ENCODE data around the gene COL15A1.

Gene COL15A1

DNA sequence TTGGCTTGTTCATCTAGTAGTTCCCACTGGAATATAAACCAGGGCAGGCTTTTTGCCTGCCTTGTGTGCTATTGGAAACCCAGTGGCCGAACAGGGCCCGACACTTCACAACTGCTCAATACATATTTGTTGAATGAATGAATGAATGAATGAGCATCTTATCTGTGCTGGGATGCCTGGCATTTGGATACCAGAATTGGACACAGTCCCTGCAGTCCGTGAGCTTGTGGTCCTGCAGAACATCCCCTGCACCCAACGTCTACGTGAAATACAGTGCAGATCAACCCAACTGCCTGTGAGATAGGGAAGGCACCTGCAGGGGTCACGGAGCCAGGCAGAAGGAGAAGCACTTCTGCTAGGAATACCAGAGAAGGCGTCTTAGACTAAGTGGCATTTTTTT is 30.0 kb upstream of the COL15A1 start:
- H3K4me3 ChIP-seq (ENCODE audit: low read depth in 1 of 2, low read length in 2 of 2) = no peak overlapping the region
- H3K9ac ChIP-seq (ENCODE audit: low read depth in 1 of 2, low read length in 2 of 2) = no peak overlapping the region
- peaks cover 0 to 3% of the 10 kb centered on the region in 2 donors for H3K27me3 ChIP-seq (ENCODE audit: control insufficient read depth in 1 of 2, insufficient read depth in 2 of 2, low read length in 2 of 2)
- H3K27ac ChIP-seq (ENCODE audit: low read depth, low read length) = no peak overlapping the region
- peaks cover 0 to 8% of the 10 kb centered on the region in 2 donors for H3K4me1 ChIP-seq (ENCODE audit: control insufficient read depth in 1 of 2, insufficient read depth in 2 of 2, low read length in 2 of 2)
- H3K9me3 ChIP-seq (ENCODE audit: control insufficient read depth in 1 of 2, low read length in 2 of 2) = no peaks in the 10 kb centered on the region
- no peaks in the 10 kb centered on the region for H3K36me3 ChIP-seq (ENCODE audit: control insufficient read depth in 1 of 2, insufficient read depth in 2 of 2, low read length in 2 of 2)

DNA sequence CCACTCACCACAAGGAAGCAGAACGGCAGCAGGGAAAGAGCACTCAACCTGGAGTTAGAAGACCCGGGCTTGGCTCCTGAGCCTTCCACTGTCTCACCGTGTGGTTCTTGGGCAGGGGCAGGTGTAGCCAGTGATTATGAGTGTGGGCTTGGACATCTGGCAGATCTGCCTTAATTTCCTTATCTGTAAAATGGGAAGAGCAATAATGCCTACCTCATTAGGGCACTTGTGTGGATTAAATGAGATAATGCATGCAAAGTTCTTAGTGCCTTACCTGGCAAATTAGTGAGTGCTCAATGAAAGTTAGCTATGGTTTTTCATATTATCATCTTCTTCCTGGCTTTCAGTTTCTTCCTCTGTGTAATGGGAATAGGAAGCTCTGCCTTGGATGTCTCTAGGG is 28.1 kb upstream of the COL15A1 start:
- Histone ChIP-seq H3K9ac (ENCODE audit: low read depth in 1 of 2, low read length in 2 of 2) (no peak overlapping the region), H3K27ac (ENCODE audit: low read depth, low read length) (no peak overlapping the region), H3K27me3 (ENCODE audit: control insufficient read depth in 1 of 2, insufficient read depth in 2 of 2, low read length in 2 of 2) (peaks cover 0 to 3% of the 10 kb centered on the region in 2 donors), H3K9me3 (ENCODE audit: control insufficient read depth in 1 of 2, low read length in 2 of 2) (no peaks in the 10 kb centered on the region), H3K4me1 (ENCODE audit: control insufficient read depth in 1 of 2, insufficient read depth in 2 of 2, low read length in 2 of 2) (peaks cover 0 to 8% of the 10 kb centered on the region in 2 donors), H3K4me3 (ENCODE audit: low read depth in 1 of 2, low read length in 2 of 2) (no peak overlapping the region), H3K36me3 (ENCODE audit: control insufficient read depth in 1 of 2, insufficient read depth in 2 of 2, low read length in 2 of 2) (no peaks in the 10 kb centered on the region)

DNA sequence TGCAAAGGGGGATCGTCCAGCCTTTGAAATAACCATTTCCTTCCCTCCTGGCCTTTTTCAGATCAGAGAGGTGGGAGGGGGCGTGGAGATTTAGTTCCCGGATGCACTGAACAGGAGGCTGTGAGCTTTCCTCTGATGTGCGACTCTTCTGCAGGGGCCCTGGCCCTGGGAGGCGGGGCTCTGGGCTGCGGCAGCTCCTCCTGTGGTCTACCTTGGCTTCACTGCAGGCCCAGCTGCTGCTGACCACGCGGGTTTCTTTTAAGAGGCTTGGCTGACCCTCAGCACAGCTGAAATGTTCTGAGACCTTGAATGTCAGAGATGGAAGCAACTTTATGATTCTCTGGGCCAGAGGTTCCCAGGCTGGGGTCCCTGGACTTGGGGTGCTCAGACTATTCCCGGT is 27.0 kb upstream of the COL15A1 start:
- Histone ChIP-seq H3K4me1 (ENCODE audit: control insufficient read depth in 1 of 2, insufficient read depth in 2 of 2, low read length in 2 of 2) (peaks cover 0 to 8% of the 10 kb centered on the region in 2 donors), H3K4me3 (ENCODE audit: low read depth in 1 of 2, low read length in 2 of 2) (no peak overlapping the region), H3K36me3 (ENCODE audit: control insufficient read depth in 1 of 2, insufficient read depth in 2 of 2, low read length in 2 of 2) (no peaks in the 10 kb centered on the region), H3K9ac (ENCODE audit: low read depth in 1 of 2, low read length in 2 of 2) (no peak overlapping the region), H3K27me3 (ENCODE audit: control insufficient read depth in 1 of 2, insufficient read depth in 2 of 2, low read length in 2 of 2) (peaks cover 0 to 3% of the 10 kb centered on the region in 2 donors), H3K27ac (ENCODE audit: low read depth, low read length) (no peak overlapping the region), H3K9me3 (ENCODE audit: control insufficient read depth in 1 of 2, low read length in 2 of 2) (no peaks in the 10 kb centered on the region)

DNA sequence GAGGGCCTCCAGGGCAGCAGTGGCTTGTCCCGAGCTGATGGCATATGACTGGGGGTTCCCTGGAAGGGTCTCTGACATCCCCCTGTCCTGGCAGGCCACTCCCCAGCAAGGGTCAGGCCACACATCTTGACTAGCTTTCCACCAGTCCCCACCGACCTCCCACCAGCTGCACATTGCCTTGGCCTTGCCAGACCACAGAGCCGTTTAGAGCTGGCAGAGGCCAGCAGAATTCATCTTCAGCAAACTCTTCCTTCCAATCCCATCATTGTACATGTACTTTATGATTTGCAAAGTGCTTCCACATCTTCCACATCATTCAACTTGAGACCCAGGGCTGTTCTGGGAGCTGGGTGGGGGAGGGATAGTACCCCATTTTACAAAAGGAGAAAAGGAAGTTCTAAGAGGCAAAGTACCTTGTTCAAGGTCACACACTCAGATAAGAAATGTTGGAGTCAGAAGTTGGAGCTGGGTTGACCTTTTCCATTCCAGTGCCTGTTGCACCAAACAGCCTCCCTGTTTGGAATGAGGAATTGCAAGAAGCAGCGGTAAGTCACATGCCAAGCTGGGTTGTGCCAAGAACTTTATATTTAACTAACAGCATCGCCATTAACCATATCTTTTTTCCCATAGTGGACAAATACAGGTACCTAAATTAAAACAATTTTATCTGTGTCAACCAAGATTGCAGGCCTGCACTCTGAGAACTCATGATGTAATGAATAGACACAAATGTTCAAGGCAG is 25.8 kb upstream of the COL15A1 start:
- no peak overlapping the region for H3K9ac ChIP-seq (ENCODE audit: low read depth in 1 of 2, low read length in 2 of 2)
- H3K4me1 ChIP-seq (ENCODE audit: control insufficient read depth in 1 of 2, insufficient read depth in 2 of 2, low read length in 2 of 2) = peaks cover under 1 to 3% of the 10 kb centered on the region in 2 donors
- no peak overlapping the region for H3K27ac ChIP-seq (ENCODE audit: low read depth, low read length)

DNA sequence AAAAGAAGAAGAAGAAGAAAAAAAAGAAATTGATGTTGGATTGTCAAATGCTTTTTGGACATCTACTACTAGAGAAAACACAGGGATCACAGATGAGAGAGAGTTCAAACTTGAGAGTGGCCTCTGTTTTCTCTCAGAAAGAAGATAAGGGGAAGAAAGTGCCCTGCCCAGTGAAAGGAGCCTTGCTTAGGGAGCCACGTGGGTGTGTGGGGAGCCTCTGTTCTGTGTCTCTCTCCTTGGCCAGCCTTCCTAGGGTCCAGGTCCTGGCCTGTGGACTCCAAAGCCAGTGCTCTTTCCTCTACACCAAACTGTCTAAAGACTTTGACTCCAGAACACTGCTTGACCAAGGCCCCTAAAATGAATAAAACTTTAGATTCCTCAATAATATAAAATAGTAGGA is 22.0 kb upstream of the COL15A1 start:
- Histone ChIP-seq H3K9ac (ENCODE audit: low read depth in 1 of 2, low read length in 2 of 2) (no peak overlapping the region), H3K4me1 (ENCODE audit: control insufficient read depth in 1 of 2, insufficient read depth in 2 of 2, low read length in 2 of 2) (peaks cover 0 to 3% of the 10 kb centered on the region in 2 donors), H3K36me3 (ENCODE audit: control insufficient read depth in 1 of 2, insufficient read depth in 2 of 2, low read length in 2 of 2) (no peaks in the 10 kb centered on the region), H3K9me3 (ENCODE audit: control insufficient read depth in 1 of 2, low read length in 2 of 2) (no peaks in the 10 kb centered on the region), H3K27ac (ENCODE audit: low read depth, low read length) (no peak overlapping the region), H3K27me3 (ENCODE audit: control insufficient read depth in 1 of 2, insufficient read depth in 2 of 2, low read length in 2 of 2) (no peaks in the 10 kb centered on the region), H3K4me3 (ENCODE audit: low read depth in 1 of 2, low read length in 2 of 2) (no peak overlapping the region)

More for the DNA sequence above, 25.8 kb upstream of the COL15A1 start:
- H3K4me3 ChIP-seq (ENCODE audit: low read depth in 1 of 2, low read length in 2 of 2) = no peak overlapping the region
- no peaks in the 10 kb centered on the region for H3K9me3 ChIP-seq (ENCODE audit: control insufficient read depth in 1 of 2, low read length in 2 of 2)
- no peaks in the 10 kb centered on the region for H3K27me3 ChIP-seq (ENCODE audit: control insufficient read depth in 1 of 2, insufficient read depth in 2 of 2, low read length in 2 of 2)
- no peaks in the 10 kb centered on the region for H3K36me3 ChIP-seq (ENCODE audit: control insufficient read depth in 1 of 2, insufficient read depth in 2 of 2, low read length in 2 of 2)

DNA sequence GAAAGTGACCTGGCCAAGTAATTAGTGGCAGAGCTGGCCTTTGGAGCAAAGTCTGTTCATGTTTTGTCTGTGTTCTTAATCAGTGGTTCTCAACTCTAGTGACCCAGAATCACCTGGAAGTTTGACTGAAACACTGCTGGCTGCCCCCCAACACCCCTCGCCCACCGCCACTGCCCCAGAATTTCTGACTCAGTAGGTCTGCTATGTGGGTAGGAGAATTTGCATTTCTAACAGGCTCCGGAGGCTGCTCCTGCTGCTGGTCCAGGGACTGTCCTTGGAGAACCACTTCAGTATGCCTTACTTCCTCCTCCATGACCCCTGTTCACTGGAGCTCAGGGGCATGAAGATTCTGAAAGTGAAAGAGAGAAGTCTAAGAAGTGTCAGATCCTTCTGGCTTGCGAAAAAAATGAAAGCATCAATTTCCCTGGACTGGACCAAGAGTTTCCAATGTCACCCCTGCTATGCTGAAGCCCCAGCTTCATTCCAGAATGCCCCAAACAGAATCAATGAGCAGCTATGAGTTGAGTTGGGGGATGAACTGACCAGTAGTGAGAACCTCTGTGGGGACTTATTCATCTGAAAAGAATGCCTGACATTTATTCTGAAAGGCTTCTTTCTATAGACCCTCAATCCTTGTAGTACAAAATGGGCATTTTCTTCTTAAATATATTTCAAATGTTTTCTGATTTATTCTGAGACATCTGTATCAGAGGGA is 20.8 kb upstream of the COL15A1 start:
- no peak overlapping the region for H3K27ac ChIP-seq (ENCODE audit: low read depth, low read length)
- H3K9me3 ChIP-seq (ENCODE audit: control insufficient read depth in 1 of 2, low read length in 2 of 2) = no peaks in the 10 kb centered on the region
- H3K36me3 ChIP-seq (ENCODE audit: control insufficient read depth in 1 of 2, insufficient read depth in 2 of 2, low read length in 2 of 2) = no peaks in the 10 kb centered on the region
- peaks cover 0 to 3% of the 10 kb centered on the region in 2 donors for H3K4me1 ChIP-seq (ENCODE audit: control insufficient read depth in 1 of 2, insufficient read depth in 2 of 2, low read length in 2 of 2)
- no peak overlapping the region for H3K4me3 ChIP-seq (ENCODE audit: low read depth in 1 of 2, low read length in 2 of 2)
- no peak overlapping the region for H3K9ac ChIP-seq (ENCODE audit: low read depth in 1 of 2, low read length in 2 of 2)
- H3K27me3 ChIP-seq (ENCODE audit: control insufficient read depth in 1 of 2, insufficient read depth in 2 of 2, low read length in 2 of 2) = no peaks in the 10 kb centered on the region

DNA sequence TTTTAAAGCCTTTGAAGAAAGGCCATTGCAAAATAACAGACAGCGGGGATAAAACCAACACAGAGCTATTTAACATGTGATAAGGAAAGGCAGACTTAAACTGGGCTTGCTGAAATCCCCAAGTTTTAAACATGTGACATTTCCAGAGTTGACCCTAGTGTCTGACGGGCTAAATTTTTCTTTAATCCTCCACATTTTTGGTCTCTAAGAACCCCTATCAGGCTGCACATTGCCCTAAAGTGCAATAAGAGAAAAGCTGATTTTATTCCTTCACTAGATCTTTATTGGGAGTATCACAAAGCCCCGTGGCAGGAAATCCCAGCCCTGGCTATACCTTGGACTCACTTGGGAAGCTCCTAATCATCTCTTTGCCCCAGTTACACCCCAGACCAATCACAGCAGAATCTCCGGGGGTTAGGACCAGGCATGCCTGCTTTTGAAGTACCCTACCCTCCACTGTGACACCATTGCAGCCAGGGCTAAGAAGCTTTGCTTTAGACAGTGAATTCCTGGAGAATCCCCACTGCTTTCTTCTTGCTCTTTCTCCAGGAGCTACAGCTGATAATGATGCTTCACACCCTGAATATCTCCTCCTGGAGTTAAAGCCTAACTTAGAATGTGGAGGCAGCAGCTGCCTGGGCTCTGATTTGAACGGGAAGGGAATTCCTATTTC is 20.1 kb upstream of the COL15A1 start:
- Histone ChIP-seq H3K4me1 (ENCODE audit: control insufficient read depth in 1 of 2, insufficient read depth in 2 of 2, low read length in 2 of 2) (peaks cover 0 to 3% of the 10 kb centered on the region in 2 donors), H3K27ac (ENCODE audit: low read depth, low read length) (no peak overlapping the region), H3K36me3 (ENCODE audit: control insufficient read depth in 1 of 2, insufficient read depth in 2 of 2, low read length in 2 of 2) (no peaks in the 10 kb centered on the region), H3K4me3 (ENCODE audit: low read depth in 1 of 2, low read length in 2 of 2) (no peak overlapping the region), H3K9ac (ENCODE audit: low read depth in 1 of 2, low read length in 2 of 2) (no peak overlapping the region), H3K9me3 (ENCODE audit: control insufficient read depth in 1 of 2, low read length in 2 of 2) (no peaks in the 10 kb centered on the region), H3K27me3 (ENCODE audit: control insufficient read depth in 1 of 2, insufficient read depth in 2 of 2, low read length in 2 of 2) (no peaks in the 10 kb centered on the region)

DNA sequence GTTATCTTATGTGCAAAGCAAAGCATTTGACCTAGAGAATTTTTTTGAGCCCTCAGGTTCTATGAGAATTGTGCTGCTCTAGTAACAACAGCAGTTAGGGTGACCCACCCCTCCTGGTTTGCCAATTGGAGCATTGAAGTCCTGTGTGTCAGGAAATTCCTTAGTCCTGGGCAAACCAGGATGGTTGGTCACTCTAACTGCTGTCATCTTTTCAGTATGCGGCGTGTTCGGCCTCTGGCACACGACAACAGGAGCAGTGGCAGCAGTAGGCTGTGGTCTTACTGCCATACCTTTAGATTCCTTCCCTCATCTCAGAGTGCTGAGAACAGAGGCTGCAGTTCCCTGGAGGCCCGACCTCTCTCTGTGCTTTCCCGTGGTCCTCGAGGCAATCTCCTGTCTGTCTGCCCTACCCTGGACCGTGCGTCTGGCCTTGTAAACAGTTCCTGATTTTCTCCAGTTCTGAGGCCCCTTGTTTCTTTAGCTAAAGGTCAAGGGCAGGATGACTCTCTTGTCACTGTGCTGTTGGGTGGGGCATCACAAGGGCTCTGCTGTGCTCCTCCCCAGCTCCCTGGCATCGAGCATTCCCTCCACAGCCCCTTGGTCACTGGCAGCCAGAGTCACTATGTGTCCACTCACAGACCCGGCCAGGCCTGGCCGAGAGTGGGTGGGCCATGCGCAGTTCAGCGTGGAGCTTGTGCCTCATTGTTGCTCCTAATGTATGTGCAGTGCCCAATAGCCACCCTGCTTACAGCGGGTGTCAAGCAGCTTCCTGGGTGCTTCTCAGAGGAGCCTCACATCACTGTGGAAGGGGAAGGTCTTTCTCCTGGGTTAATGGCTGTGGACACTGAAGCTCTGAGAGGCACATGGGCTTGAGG is 18.5 kb upstream of the COL15A1 start:
- H3K9ac ChIP-seq (ENCODE audit: low read depth in 1 of 2, low read length in 2 of 2) = no peak overlapping the region
- no peak overlapping the region for H3K4me3 ChIP-seq (ENCODE audit: low read depth in 1 of 2, low read length in 2 of 2)
- H3K36me3 ChIP-seq (ENCODE audit: control insufficient read depth in 1 of 2, insufficient read depth in 2 of 2, low read length in 2 of 2) = no peaks in the 10 kb centered on the region
- H3K27ac ChIP-seq (ENCODE audit: low read depth, low read length) = no peak overlapping the region
- H3K4me1 ChIP-seq (ENCODE audit: control insufficient read depth in 1 of 2, insufficient read depth in 2 of 2, low read length in 2 of 2) = peaks cover 0 to 3% of the 10 kb centered on the region in 2 donors
- H3K27me3 ChIP-seq (ENCODE audit: control insufficient read depth in 1 of 2, insufficient read depth in 2 of 2, low read length in 2 of 2) = no peaks in the 10 kb centered on the region
- no peaks in the 10 kb centered on the region for H3K9me3 ChIP-seq (ENCODE audit: control insufficient read depth in 1 of 2, low read length in 2 of 2)

DNA sequence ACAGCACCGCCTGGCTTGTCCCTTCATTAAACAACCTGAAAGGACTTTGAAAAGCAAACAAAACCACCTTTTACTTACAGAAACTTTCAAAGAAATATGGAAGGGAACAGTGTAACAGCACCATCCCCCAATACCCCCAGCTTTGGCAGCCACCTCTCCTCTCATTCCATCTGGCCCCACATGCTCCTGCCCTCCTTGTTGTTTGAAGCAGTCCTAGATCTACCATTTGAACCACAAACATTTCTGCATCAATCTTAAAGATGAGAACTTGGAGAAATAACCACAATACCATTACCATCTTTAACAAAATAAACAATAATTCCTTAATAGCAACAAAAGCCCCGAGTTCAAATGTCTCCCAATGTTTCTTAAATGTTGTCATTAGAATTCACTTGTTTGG is 17.8 kb upstream of the COL15A1 start:
- Histone ChIP-seq H3K9me3 (ENCODE audit: control insufficient read depth in 1 of 2, low read length in 2 of 2) (no peaks in the 10 kb centered on the region), H3K4me3 (ENCODE audit: low read depth in 1 of 2, low read length in 2 of 2) (no peak overlapping the region), H3K27me3 (ENCODE audit: control insufficient read depth in 1 of 2, insufficient read depth in 2 of 2, low read length in 2 of 2) (no peaks in the 10 kb centered on the region), H3K36me3 (ENCODE audit: control insufficient read depth in 1 of 2, insufficient read depth in 2 of 2, low read length in 2 of 2) (no peaks in the 10 kb centered on the region), H3K27ac (ENCODE audit: low read depth, low read length) (no peak overlapping the region), H3K9ac (ENCODE audit: low read depth in 1 of 2, low read length in 2 of 2) (no peak overlapping the region), H3K4me1 (ENCODE audit: control insufficient read depth in 1 of 2, insufficient read depth in 2 of 2, low read length in 2 of 2) (peaks cover 0 to 3% of the 10 kb centered on the region in 2 donors)

Data from duodenal mucosa (tissue), 2 donors.